GM06990 (cell line): ENCODE measurements around the gene JARID2.

Source experiments
- DNase-seq: peaks from one replicate; pipeline ENCODE4 v3.0.0-alpha.2; 2011; ENCODE audit not compliant: insufficient read length; ENCODE audit errors: extremely low read depth
- H3K27me3 ChIP-seq: replicated peaks from 2 replicates; pipeline ENCODE4 v1.6.0; 2011; ENCODE audit warnings: low read length; ENCODE audit not compliant: control insufficient read depth, insufficient read depth
- H3K36me3 ChIP-seq: 2 replicates; pipeline ENCODE4 v1.5.1; 2011; ENCODE audit warnings: low read length; ENCODE audit not compliant: control insufficient read depth, insufficient read depth
- H3K4me3 ChIP-seq: replicated peaks from 2 replicates; pipeline ENCODE4 v1.5.1; 2011; ENCODE audit warnings: low read depth, mild to moderate bottlenecking, control low read depth, low read length
- CTCF ChIP-seq: IDR thresholded peaks from 2 replicates; pipeline ENCODE4 v1.5.1; 2011; ENCODE audit warnings: low read length, control low read depth, mild to moderate bottlenecking, inconsistent platforms; ENCODE audit not compliant: insufficient read depth, poor library complexity, severe bottlenecking

The JARID2 gene

DNA sequence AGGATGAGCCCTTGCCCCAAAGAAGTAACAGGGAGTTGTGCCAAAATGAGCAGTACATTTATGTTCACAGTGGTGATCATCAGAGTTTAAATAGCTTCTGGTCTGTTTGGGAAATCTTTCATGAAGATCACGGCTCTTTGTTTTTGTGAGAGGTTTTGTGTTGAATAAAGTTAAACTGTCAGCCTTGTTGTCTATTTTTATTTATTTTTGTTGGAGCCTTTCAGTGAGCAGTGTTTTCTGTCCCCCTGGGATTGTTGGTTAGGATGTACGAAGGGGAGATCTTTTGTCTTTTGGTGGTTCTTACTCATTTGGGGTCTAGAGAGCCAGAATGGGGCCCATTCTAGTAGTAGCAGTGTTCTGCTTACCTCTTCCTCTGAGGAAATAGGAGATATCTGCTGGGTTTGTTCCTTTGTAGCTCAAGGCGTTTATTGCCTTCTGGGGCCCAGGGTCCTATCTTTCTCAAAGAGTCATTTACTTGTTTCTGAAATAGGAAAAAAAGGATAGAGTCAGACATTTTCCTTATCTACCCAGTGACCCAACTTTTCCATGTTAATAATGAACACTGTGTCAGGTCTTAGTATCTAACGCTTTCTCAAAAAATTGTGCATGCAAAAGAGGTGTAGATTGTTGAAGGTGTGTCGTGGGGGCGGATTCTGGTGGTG lies 157.4 kb downstream of the JARID2 start:
- TF ChIP-seq CTCF = no peak
- DNase-seq = no peak
- Histone ChIP-seq H3K27me3 (no peaks in the 10 kb centered on the region), H3K36me3 (no peaks in the 10 kb centered on the region), H3K4me3 (no peak overlapping the region)

- no peak for TF ChIP-seq CTCF
- H3K36me3 ChIP-seq = no peaks in the 10 kb centered on the region
- DNase-seq = no peak
- no peaks in the 10 kb centered on the region for H3K27me3 ChIP-seq
- no peak overlapping the region for H3K4me3 ChIP-seq
Observed at GRCh38 chr6:15404685-15404980, 158.8 kb downstream of the JARID2 start.

DNA sequence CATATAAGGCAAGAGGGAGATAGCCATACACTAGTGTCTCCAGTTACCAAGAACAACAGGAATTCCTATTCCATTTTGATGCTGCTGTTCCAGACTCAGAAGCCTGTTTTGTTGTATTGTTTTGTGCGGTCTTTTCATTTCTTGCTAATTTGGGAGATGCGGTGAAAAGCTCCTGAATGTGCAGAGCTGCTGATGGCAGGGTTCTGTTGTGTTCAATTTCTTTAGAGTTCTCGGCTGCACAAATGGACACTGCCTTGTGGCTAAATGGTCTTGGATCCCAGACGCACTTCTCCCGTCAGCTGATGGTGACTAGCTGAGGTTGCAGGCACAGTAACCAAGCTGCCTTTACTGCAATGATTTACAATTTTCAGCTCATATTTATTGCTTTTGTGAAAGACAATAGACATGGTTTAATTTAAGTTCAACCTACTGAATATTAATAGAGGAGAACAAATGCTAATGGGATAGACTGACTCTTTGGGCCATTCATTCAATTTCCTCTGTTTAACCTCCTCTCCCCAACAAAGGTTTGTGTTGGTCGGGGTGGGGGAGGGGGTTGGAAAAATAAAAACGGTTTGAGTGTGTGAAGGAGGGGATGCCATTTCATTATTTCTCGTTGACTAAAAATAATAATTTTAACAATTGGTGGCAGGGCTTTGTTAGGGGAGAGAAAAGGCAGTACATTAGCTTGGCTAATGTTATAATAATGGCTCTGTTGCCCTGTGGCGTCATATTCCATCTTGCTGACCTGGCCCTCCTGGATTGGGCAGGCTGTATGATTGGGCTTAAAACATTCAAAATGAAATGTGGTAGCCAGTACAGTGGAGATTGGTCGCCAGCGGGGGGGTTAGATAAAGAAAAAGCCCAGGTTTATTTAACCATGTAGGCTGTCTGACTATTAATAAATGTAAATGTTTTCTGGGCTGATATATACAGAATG lies 159.5 kb downstream of the JARID2 start:
- no peak for TF ChIP-seq CTCF
- no peaks in the 10 kb centered on the region for H3K27me3 ChIP-seq
- no peak overlapping the region for H3K4me3 ChIP-seq
- DNase-seq = no peak
- H3K36me3 ChIP-seq = no peaks in the 10 kb centered on the region; the same call in 1 of the 2 replicates

GRCh38 chr6:15406452-15406851 lies 160.6 kb downstream of the JARID2 start:
- H3K36me3 ChIP-seq = no peaks in the 10 kb centered on the region; the same call in 1 of the 2 replicates
- TF ChIP-seq CTCF = no peak
- no peak overlapping the region for H3K4me3 ChIP-seq
- no peak for DNase-seq
- H3K27me3 ChIP-seq = no peaks in the 10 kb centered on the region

GRCh38 chr6:15408008-15408407 lies 162.1 kb downstream of the JARID2 start:
- Histone ChIP-seq H3K27me3 (no peaks in the 10 kb centered on the region), H3K4me3 (no peak overlapping the region), H3K36me3 (no peaks in the 10 kb centered on the region; the same call in 1 of the 2 replicates)
- DNase-seq = no peak
- no peak for TF ChIP-seq CTCF
